GM21381 (cell line): ENCODE measurements around the gene MOB3A.

Source experiments
- ATAC-seq: cut with Tn5 transposase; IDR thresholded peaks from one replicate; pipeline ENCODE4 v1.9.1; 2021; ENCODE audit warnings: mild to moderate bottlenecking, moderate library complexity; ENCODE audit not compliant: unreplicated experiment

MOB3A gene

GRCh38 chr19:2047449-2048103 is 48.5 kb downstream of the MOB3A start:
- ATAC-seq: no peak

- ATAC-seq: no peak
Measured at GRCh38 chr19:2047076-2047448, 49.1 kb downstream of the MOB3A start.

GRCh38 chr19:2046046-2046907 is 49.8 kb downstream of the MOB3A start:
- ATAC-seq: no peak

GRCh38 chr19:2045501-2046045 is 50.6 kb downstream of the MOB3A start:
- ATAC-seq: no peak

GRCh38 chr19:2044709-2045500 is 51.2 kb downstream of the MOB3A start:
- ATAC-seq: no peak

GRCh38 chr19:2043961-2044708 is 52.0 kb downstream of the MOB3A start:
- ATAC-seq: no peak

GRCh38 chr19:2043251-2043641 is 52.9 kb downstream of the MOB3A start:
- no peak for ATAC-seq

GRCh38 chr19:2042485-2043250 is 53.5 kb downstream of the MOB3A start:
- no peak for ATAC-seq

- ATAC-seq: peak; percentile 53
Measured at GRCh38 chr19:2041683-2042484, 54.2 kb downstream of the MOB3A start.

- no peak for ATAC-seq
Measured at GRCh38 chr19:2041433-2041682, 54.8 kb downstream of the MOB3A start.

- ATAC-seq: no peak
Measured at GRCh38 chr19:2040647-2041432, 55.3 kb downstream of the MOB3A start.

- ATAC-seq: no peak
Measured at GRCh38 chr19:2039959-2040646, 56.0 kb downstream of the MOB3A start.

GRCh38 chr19:2039089-2039958 is 56.8 kb downstream of the MOB3A start:
- no peak for ATAC-seq

- ATAC-seq: no peak
Measured at GRCh38 chr19:2038284-2039088, 57.6 kb downstream of the MOB3A start.

GRCh38 chr19:2037651-2038255 is 58.4 kb downstream of the MOB3A start:
- ATAC-seq: no peak

- ATAC-seq: no peak
Measured at GRCh38 chr19:2036424-2036823, 59.7 kb downstream of the MOB3A start.
